ENCODE measurements around the gene GABPA. TPM values are rescaled to one million over a fixed set of nuclear protein-coding genes. Genes with fewer than 3 reads are reported as not detected.

Gene GABPA
- 10 to 100 TPM; 17.0 to 30.0 (median 24.2) TPM for total RNA-seq

DNA sequence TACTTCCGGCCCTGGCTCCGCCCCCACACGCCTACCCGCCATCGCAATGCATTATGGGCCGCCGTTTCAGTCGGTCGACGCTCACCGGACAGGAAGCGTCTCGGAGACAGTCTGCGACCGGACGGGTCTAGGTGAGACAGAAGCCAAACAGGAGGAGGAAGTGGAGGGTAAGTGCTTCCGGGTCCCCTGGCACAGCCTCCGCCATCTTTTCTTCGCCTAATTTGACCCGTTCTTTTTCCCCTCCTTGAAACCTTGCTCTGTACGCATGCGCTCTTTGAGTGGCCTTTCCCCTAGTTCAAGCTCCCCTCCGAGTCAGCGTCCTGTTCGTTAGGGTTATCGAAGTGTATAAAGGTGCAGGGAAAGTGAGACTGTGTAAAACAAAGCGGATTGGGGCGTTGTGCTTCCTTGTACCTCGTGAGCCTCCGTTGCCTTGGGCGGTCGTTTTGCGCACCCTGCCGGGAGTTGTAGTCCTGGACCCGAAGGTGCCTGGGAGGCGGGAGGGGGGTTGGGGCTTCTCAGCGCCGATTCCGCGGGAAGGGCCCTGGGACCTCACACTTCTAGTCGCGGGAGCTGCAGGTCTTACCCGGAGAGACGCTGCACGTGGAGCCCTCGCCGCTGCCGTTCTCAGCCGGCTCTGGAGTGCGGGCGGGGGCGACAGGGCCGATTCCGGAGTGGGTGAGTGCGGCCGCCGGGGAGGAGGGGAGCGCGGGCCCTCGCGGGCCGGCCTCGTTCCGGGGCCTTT is at the start of gene GABPA, which contains the start of gene ATP5PF:
TSS of gene GABPA (plus strand) at position 69 of the 742 bp plus-strand sequence. CDS start 6,627 bp downstream, outside the sequence.
TSS of gene ATP5PF (minus strand) at position 1 of the 742 bp plus-strand sequence. CDS start 5,110 bp downstream, outside the sequence.
- WGBS, 2 donors (ENCODE audit: low coverage in 1 of 2) = 1 to 2% methylated on average over 22 to 26 of the region's 64 CpGs
- peaks cover 0 to 60% (median 25%) of the 10 kb centered on the region in 3 donors for H3K4me1 ChIP-seq

DNA sequence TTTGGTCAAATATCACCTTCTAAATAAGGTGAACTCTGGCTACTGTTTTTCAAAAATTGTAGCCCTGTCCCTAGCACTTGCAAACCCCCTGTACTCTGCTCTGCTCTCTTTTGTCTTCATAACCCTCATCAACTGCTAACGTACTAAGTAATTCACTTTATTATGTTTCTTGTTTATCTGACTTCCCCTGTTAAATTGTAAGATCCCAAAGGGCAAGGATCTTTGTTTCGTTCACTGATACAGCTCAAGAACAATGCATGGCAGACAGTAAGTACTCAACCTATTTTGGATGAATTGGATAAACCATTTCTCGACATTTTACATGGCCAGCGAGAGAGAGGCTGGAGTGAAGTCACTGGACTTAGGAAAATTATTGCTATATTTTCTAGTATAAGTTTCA is 47.0 kb upstream of the GABPA start:
- Histone ChIP-seq H3K27me3 (no peaks in the 10 kb centered on the region), H3K4me3 (no peak overlapping the region), H3K4me1 (peaks cover 0 to 29% (median 11%) of the 10 kb centered on the region in 3 donors), H3K9me3 (no peaks in the 10 kb centered on the region), H3K36me3 (peaks cover 0 to 21% of the 10 kb centered on the region in 2 donors), H3K27ac (peak overlapping the region in 3 of 4 donors; percentile 40 to 68 (median 66))
- TF ChIP-seq, protein P1, sequence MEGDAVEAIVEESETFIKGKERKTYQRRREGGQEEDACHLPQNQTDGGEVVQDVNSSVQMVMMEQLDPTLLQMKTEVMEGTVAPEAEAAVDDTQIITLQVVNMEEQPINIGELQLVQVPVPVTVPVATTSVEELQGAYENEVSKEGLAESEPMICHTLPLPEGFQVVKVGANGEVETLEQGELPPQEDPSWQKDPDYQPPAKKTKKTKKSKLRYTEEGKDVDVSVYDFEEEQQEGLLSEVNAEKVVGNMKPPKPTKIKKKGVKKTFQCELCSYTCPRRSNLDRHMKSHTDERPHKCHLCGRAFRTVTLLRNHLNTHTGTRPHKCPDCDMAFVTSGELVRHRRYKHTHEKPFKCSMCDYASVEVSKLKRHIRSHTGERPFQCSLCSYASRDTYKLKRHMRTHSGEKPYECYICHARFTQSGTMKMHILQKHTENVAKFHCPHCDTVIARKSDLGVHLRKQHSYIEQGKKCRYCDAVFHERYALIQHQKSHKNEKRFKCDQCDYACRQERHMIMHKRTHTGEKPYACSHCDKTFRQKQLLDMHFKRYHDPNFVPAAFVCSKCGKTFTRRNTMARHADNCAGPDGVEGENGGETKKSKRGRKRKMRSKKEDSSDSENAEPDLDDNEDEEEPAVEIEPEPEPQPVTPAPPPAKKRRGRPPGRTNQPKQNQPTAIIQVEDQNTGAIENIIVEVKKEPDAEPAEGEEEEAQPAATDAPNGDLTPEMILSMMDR (IDR thresholded peaks at IDR 0.05) = no peak
- no peak for TF ChIP-seq POLR2AphosphoS5 (IDR thresholded peaks at IDR 0.05)
- no peak for TF ChIP-seq EP300 (IDR thresholded peaks at IDR 0.05)
- TF ChIP-seq POLR2A (IDR thresholded peaks at IDR 0.05) = no peak
- no peak for ATAC-seq
- 75% methylated on average over 2 to 4 of the region's 4 CpGs for WGBS, 2 donors (ENCODE audit: low coverage in 1 of 2)

More for the DNA sequence above, at the start of gene GABPA, which contains the start of gene ATP5PF:
- peak within 1 kb of the TSS; percentile 95 to 100 (median 97) for H3K27ac ChIP-seq
- ATAC-seq = peak; percentile 97
- H3K9me3 ChIP-seq = no peaks in the 10 kb centered on the region
- no peaks in the 10 kb centered on the region for H3K27me3 ChIP-seq
- peaks cover 0 to 3% of the 10 kb centered on the region in 2 donors for H3K36me3 ChIP-seq
- H3K4me3 ChIP-seq = peak within 1 kb of the TSS; percentile 79 to 91
- TF ChIP-seq, protein P1 (IDR thresholded peaks at IDR 0.05) = peak in 3 of 4 experiments; percentile 15 to 32 (median 17)
- TF ChIP-seq POLR2AphosphoS5 (IDR thresholded peaks at IDR 0.05) = peak; percentile 75
- peak; percentile 32 to 49 for TF ChIP-seq POLR2A (IDR thresholded peaks at IDR 0.05)
- TF ChIP-seq EP300 (IDR thresholded peaks at IDR 0.05) = no peak

DNA sequence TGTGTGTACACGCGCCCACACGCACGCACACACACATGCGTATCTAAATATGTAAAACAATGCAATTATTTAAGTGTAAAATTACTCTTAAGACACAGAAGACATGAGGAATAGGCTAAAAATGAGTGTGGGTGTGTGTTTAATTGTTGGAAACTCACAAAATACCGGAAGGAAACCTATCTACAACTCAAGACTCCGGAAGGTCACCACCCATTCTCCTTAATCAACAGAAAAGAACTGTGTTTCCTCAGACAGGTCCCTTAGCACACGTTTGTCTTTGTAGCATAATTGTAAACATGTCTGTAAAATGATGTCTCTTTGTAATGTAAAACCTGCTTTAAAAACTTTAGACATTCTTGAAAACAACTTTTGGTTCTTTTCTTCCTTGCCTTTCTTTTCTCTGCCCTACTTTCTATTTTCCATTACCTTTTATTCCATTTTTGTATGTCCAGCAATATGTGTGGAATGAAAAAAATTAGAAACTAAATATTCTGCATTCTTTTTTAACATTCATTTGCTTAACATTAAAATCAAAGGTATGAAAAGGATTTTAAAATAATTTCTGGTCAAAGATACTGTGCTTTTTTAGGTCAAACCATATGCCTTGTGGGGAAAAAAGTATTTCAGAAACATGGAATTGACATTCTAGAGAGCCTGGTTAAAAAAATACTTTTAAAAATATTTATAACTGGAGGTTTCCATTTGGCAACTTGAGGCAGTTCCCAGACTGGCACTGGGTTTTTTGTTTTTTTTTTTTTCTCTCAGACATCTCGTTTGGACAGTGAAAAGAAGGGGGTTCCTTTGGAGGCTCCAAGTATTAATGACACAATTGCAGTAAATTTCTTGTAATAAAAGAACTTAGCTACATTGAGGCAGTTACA is 46.3 kb upstream of the GABPA start:
- Histone ChIP-seq H3K4me1 (peaks cover 0 to 29% (median 11%) of the 10 kb centered on the region in 3 donors), H3K27me3 (no peaks in the 10 kb centered on the region), H3K9me3 (no peaks in the 10 kb centered on the region), H3K4me3 (no peak overlapping the region), H3K27ac (peak overlapping the region; percentile 29 to 68 (median 67)), H3K36me3 (peaks cover 0 to 24% of the 10 kb centered on the region in 2 donors)
- TF ChIP-seq POLR2AphosphoS5 (IDR thresholded peaks at IDR 0.05) (no peak), EP300 (IDR thresholded peaks at IDR 0.05) (no peak), POLR2A (IDR thresholded peaks at IDR 0.05) (no peak)
- TF ChIP-seq, protein P1 (IDR thresholded peaks at IDR 0.05) = no peak
- ATAC-seq = no peak
- 60 to 61% methylated on average over 9 of the region's 9 CpGs for WGBS, 2 donors (ENCODE audit: low coverage in 1 of 2)

DNA sequence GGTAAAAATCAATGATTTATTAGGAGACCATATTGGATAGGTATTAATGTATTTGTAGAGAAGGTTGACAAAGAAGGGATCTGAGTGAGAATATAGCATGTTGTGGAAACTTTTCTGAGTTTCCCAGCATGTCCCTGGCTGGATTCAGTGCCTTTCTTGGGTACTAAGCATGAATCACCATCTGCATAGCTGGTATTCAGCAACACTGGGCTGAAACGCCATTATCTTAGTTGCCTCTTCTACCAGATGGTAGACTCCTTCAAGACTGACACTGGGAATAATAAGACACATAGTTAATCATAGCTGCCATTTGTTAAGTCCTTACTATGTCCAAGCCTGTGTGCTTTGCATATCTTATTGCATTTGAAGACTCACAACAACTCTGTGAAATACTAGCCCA is 45.5 kb upstream of the GABPA start:
- Histone ChIP-seq H3K27ac (peak overlapping the region; percentile 29 to 68 (median 67)), H3K27me3 (no peaks in the 10 kb centered on the region), H3K4me1 (peaks cover 0 to 29% (median 11%) of the 10 kb centered on the region in 3 donors), H3K36me3 (peaks cover 0 to 31% of the 10 kb centered on the region in 2 donors), H3K4me3 (no peak overlapping the region), H3K9me3 (no peaks in the 10 kb centered on the region)
- 75 to 83% methylated on average over 1 of the region's 1 CpG for WGBS, 2 donors (ENCODE audit: low coverage in 1 of 2)
- no peak for TF ChIP-seq POLR2AphosphoS5 (IDR thresholded peaks at IDR 0.05)
- TF ChIP-seq EP300 (IDR thresholded peaks at IDR 0.05) = no peak
- TF ChIP-seq, protein P1 (IDR thresholded peaks at IDR 0.05) = no peak
- TF ChIP-seq POLR2A (IDR thresholded peaks at IDR 0.05) = no peak
- no peak for ATAC-seq
